ENCODE measurements around the gene SMIM22. TPM values are rescaled to one million over a fixed set of nuclear protein-coding genes. Genes with fewer than 3 reads are reported as not detected.
A peak's percentile ranks its signal among the peaks of the same experiment; 100 is the strongest.

SMIM22 gene
- total RNA-seq (10 to 100 TPM; 26.8 to 80.4 TPM), polyA plus RNA-seq (100 to 1,000 TPM; 114 to 324 TPM)
- long read RNA-seq, donor 1, partial matches to known transcripts = 0 of 8 reads
- long read RNA-seq, donor 1, other reads (novel, unspliced or antisense) = 0 of 8 reads
- long read RNA-seq, donor 2, partial matches to known transcripts = 5 of 13 reads
- long read RNA-seq, donor 2, other reads (novel, unspliced or antisense) = 5 of 13 reads
- long read RNA-seq, donor 3, partial matches to known transcripts = 0 of 1 reads
- long read RNA-seq, donor 3, other reads (novel, unspliced or antisense) = 0 of 1 reads
- long read RNA-seq, donor 4, partial matches to known transcripts = 0 of 1 reads
- long read RNA-seq, donor 4, other reads (novel, unspliced or antisense) = 0 of 1 reads
- long read RNA-seq, donor 5, partial matches to known transcripts = 25 of 35 reads
- long read RNA-seq, donor 5, other reads (novel, unspliced or antisense) = 7 of 35 reads

DNA sequence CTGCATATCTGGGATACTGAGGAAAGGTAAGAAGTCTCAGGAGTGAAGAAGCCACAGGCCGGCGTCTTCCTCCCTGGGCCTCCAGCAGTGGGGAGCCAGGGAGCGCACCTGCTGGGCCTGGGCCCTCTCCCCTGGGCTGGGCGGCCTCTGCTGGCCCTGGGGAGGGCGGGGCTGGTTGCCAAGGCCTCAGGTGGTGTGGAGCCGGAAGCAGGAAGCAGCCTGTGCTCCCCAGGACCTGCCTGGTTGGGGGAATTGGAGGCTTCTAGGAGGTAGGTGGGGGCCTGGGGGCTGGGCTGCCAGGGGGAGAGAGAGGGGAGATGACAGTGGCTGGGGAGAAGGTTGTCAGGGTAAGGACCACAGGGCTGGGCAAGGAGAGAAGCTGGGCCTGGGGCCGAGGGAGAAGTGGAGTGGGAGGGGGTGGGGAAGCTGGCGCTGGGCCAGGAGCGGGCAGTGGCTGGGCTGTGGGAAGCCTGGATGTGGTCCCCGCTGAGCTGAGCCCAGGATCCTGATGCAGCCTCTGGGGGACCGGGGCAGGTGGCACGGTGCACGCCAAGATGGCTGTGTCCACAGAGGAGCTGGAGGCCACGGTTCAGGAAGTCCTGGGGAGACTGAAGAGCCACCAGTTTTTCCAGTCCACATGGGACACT lies at the start of gene SMIM22:
SMIM22 (plus strand) TSS at position 189 of the 647 bp plus-strand sequence; CDS start at position 555, 366 bp downstream.
- peaks cover 0 to 22% (median 12%) of the 10 kb centered on the region in 4 donors for H3K36me3 ChIP-seq (ENCODE audit: control insufficient read depth in 4 of 4, insufficient read depth in 4 of 4, low read length in 4 of 4)
- DNase-seq = peak in 1 of 3 donors; percentile 35
- no peaks in the 10 kb centered on the region for H3K4me1 ChIP-seq (ENCODE audit: control insufficient read depth in 5 of 5, insufficient read depth in 5 of 5, low read length in 5 of 5)
- 70 to 81% methylated on average over 14 of the region's 14 CpGs for WGBS, 2 donors
- no peaks in the 10 kb centered on the region for H3K27me3 ChIP-seq (ENCODE audit: control insufficient read depth in 3 of 3, insufficient read depth in 3 of 3, low read length in 2 of 3)
- no peaks in the 10 kb centered on the region for H3K9me3 ChIP-seq (ENCODE audit: control insufficient read depth in 4 of 4, insufficient read depth in 3 of 4, low read length in 3 of 4)
- TF ChIP-seq, protein P1, sequence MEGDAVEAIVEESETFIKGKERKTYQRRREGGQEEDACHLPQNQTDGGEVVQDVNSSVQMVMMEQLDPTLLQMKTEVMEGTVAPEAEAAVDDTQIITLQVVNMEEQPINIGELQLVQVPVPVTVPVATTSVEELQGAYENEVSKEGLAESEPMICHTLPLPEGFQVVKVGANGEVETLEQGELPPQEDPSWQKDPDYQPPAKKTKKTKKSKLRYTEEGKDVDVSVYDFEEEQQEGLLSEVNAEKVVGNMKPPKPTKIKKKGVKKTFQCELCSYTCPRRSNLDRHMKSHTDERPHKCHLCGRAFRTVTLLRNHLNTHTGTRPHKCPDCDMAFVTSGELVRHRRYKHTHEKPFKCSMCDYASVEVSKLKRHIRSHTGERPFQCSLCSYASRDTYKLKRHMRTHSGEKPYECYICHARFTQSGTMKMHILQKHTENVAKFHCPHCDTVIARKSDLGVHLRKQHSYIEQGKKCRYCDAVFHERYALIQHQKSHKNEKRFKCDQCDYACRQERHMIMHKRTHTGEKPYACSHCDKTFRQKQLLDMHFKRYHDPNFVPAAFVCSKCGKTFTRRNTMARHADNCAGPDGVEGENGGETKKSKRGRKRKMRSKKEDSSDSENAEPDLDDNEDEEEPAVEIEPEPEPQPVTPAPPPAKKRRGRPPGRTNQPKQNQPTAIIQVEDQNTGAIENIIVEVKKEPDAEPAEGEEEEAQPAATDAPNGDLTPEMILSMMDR (IDR thresholded peaks at IDR 0.05; ENCODE audit: control extremely low read depth, extremely low read depth) = no peak
- no peak within 1 kb of the TSS for H3K27ac ChIP-seq (ENCODE audit: low read depth in 1 of 2, low read length in 1 of 2)
- peak; percentile 63 for ATAC-seq (ENCODE audit: insufficient read depth, low FRiP score)
- peak within 1 kb of the TSS; percentile 12 for H3K4me3 ChIP-seq
- H3K9ac ChIP-seq (ENCODE audit: insufficient read depth in 1 of 2, low read length in 2 of 2) = no peak within 1 kb of the TSS

GRCh38 chr16:4746215-4746614 lies 49.0 kb upstream of the SMIM22 start:
- Histone ChIP-seq H3K9ac (ENCODE audit: insufficient read depth in 1 of 2, low read length in 2 of 2) (no peak overlapping the region), H3K27me3 (ENCODE audit: control insufficient read depth in 3 of 3, insufficient read depth in 3 of 3, low read length in 2 of 3) (no peaks in the 10 kb centered on the region), H3K4me3 (no peak overlapping the region), H3K4me1 (ENCODE audit: control insufficient read depth in 5 of 5, insufficient read depth in 5 of 5, low read length in 5 of 5) (peaks cover 0 to 12% (median 0%) of the 10 kb centered on the region in 5 donors), H3K9me3 (ENCODE audit: control insufficient read depth in 4 of 4, insufficient read depth in 3 of 4, low read length in 3 of 4) (no peaks in the 10 kb centered on the region), H3K27ac (ENCODE audit: low read depth in 1 of 2, low read length in 1 of 2) (no peak overlapping the region), H3K36me3 (ENCODE audit: control insufficient read depth in 4 of 4, insufficient read depth in 4 of 4, low read length in 4 of 4) (peaks cover 0 to 10% (median 2%) of the 10 kb centered on the region in 4 donors)
- DNase-seq (no peak), ATAC-seq (ENCODE audit: insufficient read depth, low FRiP score) (no peak)
- 83 to 86% methylated on average over 8 of the region's 8 CpGs for WGBS, 2 donors
- TF ChIP-seq, protein P1 (IDR thresholded peaks at IDR 0.05; ENCODE audit: control extremely low read depth, extremely low read depth) = no peak

DNA sequence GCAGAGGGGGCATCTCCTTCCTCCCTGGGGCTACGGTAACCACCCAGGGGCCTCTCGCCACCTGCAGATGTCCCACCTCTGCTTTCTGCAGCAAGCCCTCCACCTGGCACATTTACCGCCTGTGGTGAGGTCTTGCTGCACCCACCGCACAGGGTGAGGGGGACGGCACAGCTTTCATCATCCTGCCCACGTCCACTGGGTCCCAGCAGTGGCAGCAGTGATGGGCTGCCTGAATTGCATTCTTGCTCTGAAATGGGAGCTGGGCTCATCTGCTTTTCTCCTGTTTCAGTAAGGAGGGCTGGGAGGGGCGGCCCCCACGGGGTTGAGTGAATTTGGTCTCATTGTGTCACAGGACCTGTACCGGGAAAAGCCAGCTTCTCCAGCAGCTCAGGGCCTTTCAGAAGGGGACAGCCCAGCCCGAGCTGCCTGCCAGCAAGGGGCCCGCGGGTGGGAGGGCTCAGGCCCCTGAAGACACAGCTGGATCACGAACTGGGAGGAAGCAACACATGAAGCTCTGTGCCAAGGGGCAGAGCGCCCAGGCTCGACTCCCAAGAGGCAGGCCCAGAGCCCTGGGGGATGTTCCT lies 48.1 kb upstream of the SMIM22 start:
- H3K9me3 ChIP-seq (ENCODE audit: control insufficient read depth in 4 of 4, insufficient read depth in 3 of 4, low read length in 3 of 4) = no peaks in the 10 kb centered on the region
- no peak overlapping the region for H3K27ac ChIP-seq (ENCODE audit: low read depth in 1 of 2, low read length in 1 of 2)
- no peaks in the 10 kb centered on the region for H3K27me3 ChIP-seq (ENCODE audit: control insufficient read depth in 3 of 3, insufficient read depth in 3 of 3, low read length in 2 of 3)
- H3K4me3 ChIP-seq = no peak overlapping the region
- WGBS, 2 donors = 59 to 68% methylated on average over 15 of the region's 15 CpGs
- DNase-seq = peak; percentile 77 to 82 (median 80)
- peaks cover 0 to 12% (median 0%) of the 10 kb centered on the region in 5 donors for H3K4me1 ChIP-seq (ENCODE audit: control insufficient read depth in 5 of 5, insufficient read depth in 5 of 5, low read length in 5 of 5)
- ATAC-seq (ENCODE audit: insufficient read depth, low FRiP score) = no peak
- TF ChIP-seq, protein P1 (IDR thresholded peaks at IDR 0.05; ENCODE audit: control extremely low read depth, extremely low read depth) = no peak
- no peak overlapping the region for H3K9ac ChIP-seq (ENCODE audit: insufficient read depth in 1 of 2, low read length in 2 of 2)
- peaks cover 0 to 17% (median 9%) of the 10 kb centered on the region in 4 donors for H3K36me3 ChIP-seq (ENCODE audit: control insufficient read depth in 4 of 4, insufficient read depth in 4 of 4, low read length in 4 of 4)

Measured in lung (tissue), 16 donors.